DOHH2 (cell line): Measurements from ENCODE around the gene IGF2BP2.

Experiments
- CTCF ChIP-seq: fragments of 200-600 bp; sonication (generic); IDR thresholded peaks from one replicate; pipeline ENCODE4 v1.5.1; 2014; ENCODE audit warnings: antibody characterized with exemption, mild to moderate bottlenecking, low read depth, low read length; ENCODE audit not compliant: poor library complexity, severe bottlenecking
- EZH2phosphoT487 ChIP-seq: fragments of 200-600 bp; sonication (generic); IDR thresholded peaks from 2 replicates; pipeline ENCODE4 v1.6.1; 2017; ENCODE audit warnings: borderline replicate concordance, mild to moderate bottlenecking, antibody characterized with exemption, low read length, moderate library complexity, mixed read lengths

- no peak for TF ChIP-seq CTCF
- TF ChIP-seq EZH2phosphoT487: no peak
These were observed 193.7 kb downstream of the IGF2BP2 start for GRCh38 chr3:185631108-185631507.
